CD4-positive, alpha-beta T cell treated with Interleukin-15 for 1 hour (primary cell): ENCODE measurements around the gene RNF220.

Source experiments
- DNase-seq: peaks from one replicate; pipeline ENCODE4 v3.0.0-alpha.2; 2020

Gene RNF220

GRCh38 chr1:44524655-44525500 is 119.8 kb downstream of the RNF220 start:
- DNase-seq, result no peak

- no peak for DNase-seq
These were observed 121.4 kb downstream of the RNF220 start for GRCh38 chr1:44526295-44527073.

- no peak for DNase-seq
These were observed 126.9 kb downstream of the RNF220 start for GRCh38 chr1:44531785-44532566.

GRCh38 chr1:44532567-44532944 is 127.5 kb downstream of the RNF220 start:
- DNase-seq, result no peak

GRCh38 chr1:44534771-44535170 is 129.7 kb downstream of the RNF220 start:
- DNase-seq, result no peak

GRCh38 chr1:44536357-44537209 is 131.5 kb downstream of the RNF220 start:
- DNase-seq, result no peak

- no peak for DNase-seq
These were observed 132.5 kb downstream of the RNF220 start for GRCh38 chr1:44537538-44537937.

- DNase-seq, result no peak
These were observed 132.9 kb downstream of the RNF220 start for GRCh38 chr1:44537956-44538355.

GRCh38 chr1:44539991-44540730 is 135.1 kb downstream of the RNF220 start:
- no peak for DNase-seq

- no peak for DNase-seq
These were observed 137.5 kb downstream of the RNF220 start for GRCh38 chr1:44542420-44543063.

GRCh38 chr1:44543064-44543744 is 138.1 kb downstream of the RNF220 start:
- DNase-seq, result no peak

- no peak for DNase-seq
These were observed 138.7 kb downstream of the RNF220 start for GRCh38 chr1:44543786-44544185.

- DNase-seq, result no peak
These were observed 139.9 kb downstream of the RNF220 start for GRCh38 chr1:44544960-44545359.

GRCh38 chr1:44545961-44546360 is 140.9 kb downstream of the RNF220 start:
- no peak for DNase-seq

GRCh38 chr1:44546403-44547053 is 141.5 kb downstream of the RNF220 start:
- no peak for DNase-seq

- no peak for DNase-seq
These were observed 142.3 kb downstream of the RNF220 start for GRCh38 chr1:44547361-44547760.

GRCh38 chr1:44547837-44548236 is 142.8 kb downstream of the RNF220 start:
- DNase-seq, result no peak

- DNase-seq, result no peak
These were observed 144.5 kb downstream of the RNF220 start for GRCh38 chr1:44549510-44549909.

GRCh38 chr1:44553127-44553758 is 148.2 kb downstream of the RNF220 start:
- DNase-seq, result no peak
